CD8-positive, alpha-beta memory T cell (primary cell): Measurements from ENCODE around the gene HRH1. TPM values are rescaled to one million over a fixed set of nuclear protein-coding genes. Genes with fewer than 3 reads are reported as not detected.

ENCODE experiments used
- CTCF ChIA-PET: fragments of 350-600 bp; sonication (Branson Sonifier 250); formaldehyde crosslinking; loops from one replicate; lab custom pipeline; 2021; ENCODE audit warnings: antibody characterized with exemption; lab: Charles Lee
- POLR2A ChIA-PET: fragments of 350-600 bp; sonication (Branson Sonifier 250); formaldehyde crosslinking; loops from one replicate; lab custom pipeline; 2021; ENCODE audit warnings: antibody characterized with exemption; lab: Charles Lee
- DNase-seq, 5 donors: peaks; one replicate each; pipeline versions ENCODE4 v3.0.0 to v3.0.0-alpha.2; 2020 to 2022; ENCODE audit warnings: mixed read lengths in 1 of 5
- H3K27ac ChIP-seq: one replicate; pipeline ENCODE4 v1.7.0; 2013; ENCODE audit warnings: low read depth, mild to moderate bottlenecking, low read length, moderate library complexity
- H3K27me3 ChIP-seq: 2 replicates; pipeline ENCODE4 v1.7.0; 2013; ENCODE audit warnings: low read length, mild to moderate bottlenecking; ENCODE audit not compliant: insufficient read depth, poor library complexity, severe bottlenecking
- H3K36me3 ChIP-seq: 2 replicates; pipeline ENCODE4 v1.7.0; 2013; ENCODE audit warnings: mild to moderate bottlenecking, low read length, moderate library complexity; ENCODE audit not compliant: insufficient read depth
- H3K4me1 ChIP-seq: 2 replicates; pipeline ENCODE4 v1.7.0; 2013; ENCODE audit warnings: mild to moderate bottlenecking, low read length, moderate library complexity; ENCODE audit not compliant: insufficient read depth
- H3K4me3 ChIP-seq: 2 replicates; pipeline ENCODE4 v1.7.0; 2013; ENCODE audit warnings: mild to moderate bottlenecking, low read length
- H3K9me3 ChIP-seq: 2 replicates; pipeline ENCODE4 v1.7.0; 2013; ENCODE audit warnings: mild to moderate bottlenecking, low read length
- H3K27ac Mint-ChIP-seq, 8 donors: one replicate each; pipeline ENCODE4 v1.8.0; 2020 to 2021; ENCODE audit warnings: mixed read lengths in 8 of 8, mild to moderate bottlenecking in 6 of 8, inconsistent platforms in 3 of 8, moderate library complexity in 3 of 8
- H3K27me3 Mint-ChIP-seq, 2 donors: one replicate each; pipeline ENCODE4 v1.8.0; 2020 to 2021; ENCODE audit warnings: mixed read lengths in 2 of 2, mild to moderate bottlenecking in 1 of 2, moderate library complexity in 1 of 2
- H3K36me3 Mint-ChIP-seq, 3 donors: one replicate each; pipeline ENCODE4 v1.8.0; 2020 to 2021; ENCODE audit warnings: mixed read lengths in 3 of 3, inconsistent platforms in 1 of 3, mild to moderate bottlenecking in 1 of 3
- H3K4me1 Mint-ChIP-seq, 3 donors: one replicate each; pipeline ENCODE4 v1.8.0; 2020 to 2021; ENCODE audit warnings: mixed read lengths in 3 of 3, inconsistent platforms in 1 of 3, mild to moderate bottlenecking in 1 of 3
- H3K4me3 Mint-ChIP-seq, 7 donors: one replicate each; pipeline ENCODE4 v1.8.0; 2020 to 2021; ENCODE audit warnings: mixed read lengths in 7 of 7, mild to moderate bottlenecking in 6 of 7, moderate library complexity in 4 of 7, inconsistent platforms in 2 of 7
- H3K9me3 Mint-ChIP-seq, 5 donors: one replicate each; pipeline ENCODE4 v1.8.0; 2020 to 2022; ENCODE audit warnings: mixed read lengths in 5 of 5, mild to moderate bottlenecking in 3 of 5, moderate library complexity in 2 of 5, inconsistent platforms in 1 of 5
- polyA plus RNA-seq: library from polyadenylated mRNA; unstranded; fragments of 300-500 nt; fragmentation: Illumina TruSeq; gene quantifications from one replicate; pipeline ENCODE4 v1.2.3, GENCODE V29; 2021
- total RNA-seq, 2 experiments: library from RNA; stranded (reverse); gene quantifications; one replicate each; pipeline ENCODE4 v1.2.3, GENCODE V29; 2021

HRH1 gene
- total and polyA plus RNA-seq, 3 experiments from 2014 or later, result 0.42 to 0.53 TPM; not detected in 1

DNA sequence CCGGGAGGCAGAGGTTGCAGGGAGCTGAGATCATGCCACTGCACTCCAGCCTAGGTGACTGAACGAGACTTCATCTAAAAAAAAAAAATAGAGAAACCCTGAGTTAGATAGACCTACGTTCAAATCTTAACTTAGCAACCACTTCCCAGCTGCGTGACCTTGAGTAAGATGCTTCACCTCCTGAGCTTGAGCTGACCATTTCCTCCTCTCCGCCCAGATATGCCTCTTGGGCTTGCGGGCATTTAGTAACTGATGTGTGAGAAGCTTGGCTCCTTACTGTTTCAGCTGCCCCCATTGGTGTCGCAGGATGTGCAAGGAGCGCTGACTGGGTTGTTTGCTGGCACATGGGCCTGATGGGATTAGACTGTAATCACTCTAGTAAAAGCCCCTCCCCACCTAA, 91.0 kb downstream of the HRH1 start:
- ChIA-PET CTCF (interaction anchor here (3.0 kb wide), 1 partner anchor 89 kb away, joined by 11 read pairs; no protein-coding TSS in a partner anchor), POLR2A (no interaction called here)
- no peak overlapping the region for H3K27ac Mint-ChIP-seq
- H3K9me3 Mint-ChIP-seq, result no peaks in the 10 kb centered on the region
- DNase-seq, result no peak
- no peak overlapping the region for H3K4me3 Mint-ChIP-seq
- H3K9me3 ChIP-seq, result no peaks in the 10 kb centered on the region
- H3K27ac ChIP-seq, result no peak overlapping the region
- H3K27me3 ChIP-seq, result no peaks in the 10 kb centered on the region
- H3K4me1 ChIP-seq, result no peaks in the 10 kb centered on the region
- no peaks in the 10 kb centered on the region for H3K36me3 ChIP-seq
- no peaks in the 10 kb centered on the region for H3K4me1 Mint-ChIP-seq
- H3K36me3 Mint-ChIP-seq, result peaks cover 0 to 3% (median 0%) of the 10 kb centered on the region in 3 donors
- peaks cover 0 to 2% of the 10 kb centered on the region in 2 donors for H3K27me3 Mint-ChIP-seq
- H3K4me3 ChIP-seq, result no peak overlapping the region

DNA sequence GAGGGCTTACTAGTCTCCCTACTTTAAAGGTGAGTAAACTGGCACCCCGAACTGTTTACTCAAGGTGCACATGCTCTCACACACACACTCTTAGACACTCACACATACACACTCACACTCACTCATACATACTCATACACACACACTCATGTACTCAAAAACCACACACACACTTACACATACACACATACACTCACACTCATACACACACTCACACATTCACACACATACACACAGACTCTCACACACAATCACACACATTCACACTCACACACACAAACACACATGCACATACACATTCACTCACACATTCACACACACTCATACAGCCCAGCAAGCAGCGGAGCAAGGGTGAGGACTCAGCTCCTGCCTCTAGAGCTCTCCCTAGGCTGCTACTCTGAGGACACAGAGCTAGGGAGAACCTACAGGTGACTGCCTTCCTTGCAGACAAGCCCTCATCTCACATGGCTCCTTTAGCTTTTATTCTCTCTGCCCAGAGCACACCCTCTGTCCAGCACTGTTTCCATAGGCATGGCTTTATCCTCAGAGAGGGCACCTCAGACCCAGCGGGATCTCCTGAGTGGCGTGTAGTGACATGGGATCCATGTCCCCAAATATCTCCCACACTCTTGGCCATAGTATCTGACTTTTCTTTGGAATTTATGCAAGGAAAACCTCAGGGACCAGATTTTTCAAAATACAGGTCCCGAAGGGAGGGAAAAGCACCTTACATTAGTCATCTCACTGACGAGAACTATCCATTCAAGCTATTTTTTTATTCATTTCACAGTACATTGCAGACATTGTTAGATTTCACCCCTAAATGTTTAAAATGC, 91.8 kb downstream of the HRH1 start:
- Mint-ChIP-seq H3K9me3 (no peaks in the 10 kb centered on the region), H3K27ac (peak overlapping the region in 1 of 8 donors; percentile 6), H3K4me3 (no peak overlapping the region), H3K27me3 (peaks cover 0 to 2% of the 10 kb centered on the region in 2 donors), H3K36me3 (peaks cover 0 to 3% (median 0%) of the 10 kb centered on the region in 3 donors), H3K4me1 (peaks cover 0 to 4% (median 4%) of the 10 kb centered on the region in 3 donors)
- no peak for DNase-seq
- Histone ChIP-seq H3K9me3 (no peaks in the 10 kb centered on the region), H3K4me3 (no peak overlapping the region), H3K36me3 (no peaks in the 10 kb centered on the region), H3K27ac (no peak overlapping the region), H3K4me1 (peaks cover under 1% of the 10 kb centered on the region), H3K27me3 (no peaks in the 10 kb centered on the region)
- ChIA-PET CTCF (interaction anchor here (1.5 to 3.0 kb wide), 2 partner anchors 10 to 89 kb away, joined by 4 to 11 read pairs; no protein-coding TSS in a partner anchor), POLR2A (no interaction called here)

DNA sequence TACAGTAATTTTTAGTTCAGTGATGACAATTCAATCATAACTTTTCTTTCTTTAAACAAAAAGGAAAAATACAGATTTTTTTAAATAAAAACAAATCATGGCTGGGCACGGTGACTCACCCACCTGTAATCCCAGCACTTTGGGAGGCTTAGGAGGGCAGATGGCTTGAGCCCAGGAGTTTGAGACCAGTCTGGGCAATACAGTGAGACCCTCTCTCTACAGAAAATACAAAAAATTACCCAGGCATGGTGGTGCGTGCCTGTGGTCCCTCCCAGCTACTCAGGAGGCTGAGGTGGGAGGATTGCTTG, 92.3 kb downstream of the HRH1 start:
- POLR2A ChIA-PET, result no interaction called here
- CTCF ChIA-PET, result interaction anchor here (1.5 kb wide), 1 partner anchor 10 kb away, joined by 4 read pairs; no protein-coding TSS in a partner anchor

DNA sequence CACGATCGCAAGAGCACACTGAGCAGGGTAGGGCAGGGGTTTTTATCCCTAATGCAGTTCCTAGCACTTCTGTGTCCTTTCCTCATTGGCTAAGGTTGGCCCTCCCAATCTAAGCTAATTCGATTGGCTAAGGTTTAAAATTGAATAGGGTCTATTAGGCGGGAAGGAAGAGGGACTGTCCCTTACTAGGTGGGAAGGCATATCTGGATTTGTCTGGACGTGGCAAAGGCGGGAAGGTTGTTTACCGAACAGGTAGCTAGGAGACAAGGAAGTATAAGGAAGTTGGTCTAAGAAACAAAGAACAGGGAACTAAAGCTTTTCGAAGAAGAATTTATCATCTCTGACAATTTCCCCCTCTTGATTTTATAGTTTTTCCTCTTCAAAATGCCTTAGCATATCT, 93.1 kb downstream of the HRH1 start:
- H3K36me3 ChIP-seq, result no peaks in the 10 kb centered on the region
- no peaks in the 10 kb centered on the region for H3K9me3 Mint-ChIP-seq
- peak overlapping the region in 1 of 8 donors; percentile 41 for H3K27ac Mint-ChIP-seq
- peaks cover 0 to 2% of the 10 kb centered on the region in 2 donors for H3K27me3 Mint-ChIP-seq
- no peak overlapping the region for H3K27ac ChIP-seq
- ChIA-PET POLR2A (no interaction called here), CTCF (interaction anchor here (1.5 to 1.7 kb wide), 2 partner anchors 11 to 88 kb away, joined by 3 to 4 read pairs; no protein-coding TSS in a partner anchor)
- no peak overlapping the region for H3K4me3 ChIP-seq
- DNase-seq, result no peak
- peaks cover 7% of the 10 kb centered on the region for H3K4me1 ChIP-seq
- H3K36me3 Mint-ChIP-seq, result peaks cover 0 to 3% (median 0%) of the 10 kb centered on the region in 3 donors
- H3K4me1 Mint-ChIP-seq, result peaks cover 0 to 14% (median 10%) of the 10 kb centered on the region in 3 donors
- H3K4me3 Mint-ChIP-seq, result no peak overlapping the region
- no peaks in the 10 kb centered on the region for H3K9me3 ChIP-seq
- H3K27me3 ChIP-seq, result no peaks in the 10 kb centered on the region

More for the DNA sequence above, 92.3 kb downstream of the HRH1 start:
- Mint-ChIP-seq H3K9me3 (no peaks in the 10 kb centered on the region), H3K4me1 (peaks cover 0 to 9% (median 9%) of the 10 kb centered on the region in 3 donors), H3K36me3 (peaks cover 0 to 3% (median 0%) of the 10 kb centered on the region in 3 donors), H3K27ac (peak overlapping the region in 1 of 8 donors; percentile 6), H3K27me3 (peaks cover 0 to 2% of the 10 kb centered on the region in 2 donors), H3K4me3 (no peak overlapping the region)
- peaks cover 6% of the 10 kb centered on the region for H3K4me1 ChIP-seq
- no peaks in the 10 kb centered on the region for H3K27me3 ChIP-seq
- H3K27ac ChIP-seq, result no peak overlapping the region
- no peak overlapping the region for H3K4me3 ChIP-seq
- DNase-seq, result no peak
- H3K9me3 ChIP-seq, result no peaks in the 10 kb centered on the region
- no peaks in the 10 kb centered on the region for H3K36me3 ChIP-seq

DNA sequence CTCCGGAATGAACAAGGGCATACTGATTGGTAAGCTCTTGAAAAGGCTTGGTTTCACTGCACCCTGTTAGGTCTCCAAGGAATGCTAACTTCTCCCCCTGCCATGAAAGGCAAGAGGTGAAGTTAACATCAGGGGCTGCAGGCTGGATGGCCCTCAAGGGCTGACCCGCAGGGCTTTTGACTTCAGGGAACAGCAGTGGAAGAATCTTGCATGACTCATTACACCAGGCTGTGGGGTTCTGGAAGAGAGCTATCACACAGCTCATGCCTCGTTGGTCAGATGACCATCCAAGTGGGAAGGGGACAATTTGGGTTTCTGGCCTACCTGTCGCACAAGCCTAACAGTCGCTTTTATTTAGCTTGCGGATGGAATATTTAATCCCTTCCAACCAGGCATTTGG, 94.3 kb downstream of the HRH1 start:
- POLR2A ChIA-PET, result interaction anchor here (0.6 kb wide), 1 partner anchor 39 kb away, joined by 3 read pairs; no protein-coding TSS in a partner anchor
- Mint-ChIP-seq H3K4me3 (no peak overlapping the region), H3K36me3 (peaks cover 0 to 3% (median 0%) of the 10 kb centered on the region in 3 donors), H3K27ac (no peak overlapping the region), H3K4me1 (peaks cover 0 to 14% (median 10%) of the 10 kb centered on the region in 3 donors), H3K27me3 (peaks cover 2% of the 10 kb centered on the region in 2 donors), H3K9me3 (no peaks in the 10 kb centered on the region)
- no peak for DNase-seq
- H3K27me3 ChIP-seq, result no peaks in the 10 kb centered on the region
- peaks cover 7% of the 10 kb centered on the region for H3K4me1 ChIP-seq
- H3K9me3 ChIP-seq, result no peaks in the 10 kb centered on the region
- CTCF ChIA-PET, result interaction anchor here (1.7 kb wide), 1 partner anchor 87 kb away, joined by 3 read pairs; no protein-coding TSS in a partner anchor
- H3K36me3 ChIP-seq, result no peaks in the 10 kb centered on the region
- no peak overlapping the region for H3K27ac ChIP-seq
- H3K4me3 ChIP-seq, result no peak overlapping the region

DNA sequence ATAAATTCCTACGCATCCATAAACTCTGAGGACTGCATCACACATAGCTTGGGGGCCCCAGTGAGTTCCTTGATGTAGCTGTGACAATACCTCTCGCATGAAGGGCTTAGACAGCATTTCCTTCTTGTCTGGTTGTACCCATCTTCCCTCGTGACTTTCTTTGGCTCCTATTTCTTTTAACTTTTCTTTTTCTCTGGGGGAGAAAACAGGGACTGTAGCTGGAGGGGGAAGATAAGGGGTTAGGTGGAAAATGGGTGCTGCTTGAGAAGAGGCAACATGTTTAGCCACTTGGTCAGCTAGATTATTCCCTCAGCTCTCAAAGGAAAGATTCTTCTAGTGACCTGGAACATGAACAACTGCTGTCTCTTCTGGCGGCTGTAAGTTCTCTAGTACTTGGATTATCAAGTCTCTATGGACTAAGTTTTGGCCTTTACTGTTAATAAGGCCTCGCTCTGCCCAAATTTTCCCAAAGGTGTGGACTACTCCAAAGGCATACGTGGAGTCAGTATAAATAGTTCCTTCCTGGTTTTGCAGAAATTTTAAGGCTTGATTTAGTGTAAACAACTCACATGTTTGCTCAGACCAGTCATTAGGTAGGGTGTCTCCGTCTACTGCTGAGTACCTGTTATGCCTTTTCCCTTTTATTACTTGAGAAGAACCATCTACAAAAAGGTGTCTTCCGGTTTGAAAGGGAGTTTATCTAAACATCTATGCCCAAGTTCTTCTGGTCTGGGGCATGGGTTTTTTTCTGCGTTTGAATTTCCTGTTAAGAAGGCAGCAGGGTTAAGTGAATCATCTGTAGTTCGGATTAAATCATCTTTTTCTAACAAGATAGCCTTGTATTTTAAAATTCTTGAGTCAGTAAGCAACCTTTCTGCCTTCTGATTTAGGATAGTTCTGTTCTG, 96.9 kb downstream of the HRH1 start:
- H3K27me3 Mint-ChIP-seq, result peaks cover 3 to 20% of the 10 kb centered on the region in 2 donors
- peaks cover 0 to 14% (median 10%) of the 10 kb centered on the region in 3 donors for H3K4me1 Mint-ChIP-seq
- H3K36me3 Mint-ChIP-seq, result peaks cover 0 to 3% (median 0%) of the 10 kb centered on the region in 3 donors
- Histone ChIP-seq H3K4me3 (no peak overlapping the region), H3K4me1 (peaks cover 7% of the 10 kb centered on the region), H3K36me3 (no peaks in the 10 kb centered on the region), H3K27ac (no peak overlapping the region), H3K27me3 (no peaks in the 10 kb centered on the region), H3K9me3 (no peaks in the 10 kb centered on the region)
- POLR2A ChIA-PET, result no interaction called here
- no peaks in the 10 kb centered on the region for H3K9me3 Mint-ChIP-seq
- CTCF ChIA-PET, result no interaction called here
- H3K27ac Mint-ChIP-seq, result peak overlapping the region in 6 of 8 donors; percentile 30 to 76 (median 65)
- H3K4me3 Mint-ChIP-seq, result peak overlapping the region in 2 of 7 donors; percentile 30 to 57
- DNase-seq, result no peak

DNA sequence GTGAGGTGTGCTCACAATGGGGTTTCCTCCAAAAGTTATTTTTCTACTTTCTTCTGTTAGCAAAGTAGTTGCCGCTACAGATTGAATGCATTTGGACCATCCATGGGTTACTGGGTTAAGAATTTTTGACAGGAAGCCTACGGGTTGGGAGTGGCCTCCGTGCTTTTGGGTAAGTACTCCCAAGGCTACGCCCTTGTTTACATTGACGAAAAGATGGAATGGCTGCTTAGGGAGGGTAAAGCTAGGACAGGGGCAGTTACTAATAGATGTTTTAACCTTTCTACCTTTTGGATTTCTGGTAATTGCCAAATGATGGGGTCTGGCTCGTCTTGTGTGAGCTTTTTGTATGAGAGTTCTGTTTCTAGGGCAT, 97.5 kb downstream of the HRH1 start:
- H3K27ac ChIP-seq, result no peak overlapping the region
- ChIA-PET CTCF (interaction anchor here (1.5 kb wide), 1 partner anchor 15 kb away, joined by 3 read pairs; no protein-coding TSS in a partner anchor), POLR2A (no interaction called here)
- no peaks in the 10 kb centered on the region for H3K9me3 ChIP-seq
- Mint-ChIP-seq H3K27me3 (peaks cover 3 to 21% of the 10 kb centered on the region in 2 donors), H3K27ac (peak overlapping the region in 4 of 8 donors; percentile 29 to 76 (median 56)), H3K4me1 (peaks cover 0 to 14% (median 10%) of the 10 kb centered on the region in 3 donors), H3K36me3 (peaks cover 0 to 3% (median 0%) of the 10 kb centered on the region in 3 donors), H3K9me3 (no peaks in the 10 kb centered on the region), H3K4me3 (peak overlapping the region in 2 of 7 donors; percentile 30 to 57)
- peaks cover 7% of the 10 kb centered on the region for H3K4me1 ChIP-seq
- DNase-seq, result no peak
- H3K27me3 ChIP-seq, result no peaks in the 10 kb centered on the region
- no peaks in the 10 kb centered on the region for H3K36me3 ChIP-seq
- no peak overlapping the region for H3K4me3 ChIP-seq
